Measurements from ENCODE around the gene HASPIN.

- TF ChIP-seq, protein P1, sequence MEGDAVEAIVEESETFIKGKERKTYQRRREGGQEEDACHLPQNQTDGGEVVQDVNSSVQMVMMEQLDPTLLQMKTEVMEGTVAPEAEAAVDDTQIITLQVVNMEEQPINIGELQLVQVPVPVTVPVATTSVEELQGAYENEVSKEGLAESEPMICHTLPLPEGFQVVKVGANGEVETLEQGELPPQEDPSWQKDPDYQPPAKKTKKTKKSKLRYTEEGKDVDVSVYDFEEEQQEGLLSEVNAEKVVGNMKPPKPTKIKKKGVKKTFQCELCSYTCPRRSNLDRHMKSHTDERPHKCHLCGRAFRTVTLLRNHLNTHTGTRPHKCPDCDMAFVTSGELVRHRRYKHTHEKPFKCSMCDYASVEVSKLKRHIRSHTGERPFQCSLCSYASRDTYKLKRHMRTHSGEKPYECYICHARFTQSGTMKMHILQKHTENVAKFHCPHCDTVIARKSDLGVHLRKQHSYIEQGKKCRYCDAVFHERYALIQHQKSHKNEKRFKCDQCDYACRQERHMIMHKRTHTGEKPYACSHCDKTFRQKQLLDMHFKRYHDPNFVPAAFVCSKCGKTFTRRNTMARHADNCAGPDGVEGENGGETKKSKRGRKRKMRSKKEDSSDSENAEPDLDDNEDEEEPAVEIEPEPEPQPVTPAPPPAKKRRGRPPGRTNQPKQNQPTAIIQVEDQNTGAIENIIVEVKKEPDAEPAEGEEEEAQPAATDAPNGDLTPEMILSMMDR (IDR thresholded peaks at IDR 0.05 in 8 of 11, conservative IDR thresholded peaks at IDR 0.05 in 3 of 11), result peak in 8 of 11 experiments; percentile 8 to 59 (median 50)
- peak in 2 of 3 donors; percentile 13 to 40 for TF ChIP-seq POLR2A (IDR thresholded peaks at IDR 0.05)
Observed at GRCh38 chr17:3723556-3724377, at the start of gene HASPIN.

All from spleen (tissue), 7 donors.